Epidermal melanocyte (primary cell): ENCODE data around the gene PAOX.
A peak's percentile ranks its signal among the peaks of the same experiment; 100 is the strongest.

ENCODE experiments used
- DNase-seq: peaks from one replicate; pipeline ENCODE4 v3.0.0; 2011; ENCODE audit warnings: low spot score; ENCODE audit not compliant: insufficient read length

Gene PAOX

GRCh38 chr10:133349577-133350011, 29.5 kb upstream of the PAOX start:
- DNase-seq = no peak

DNA sequence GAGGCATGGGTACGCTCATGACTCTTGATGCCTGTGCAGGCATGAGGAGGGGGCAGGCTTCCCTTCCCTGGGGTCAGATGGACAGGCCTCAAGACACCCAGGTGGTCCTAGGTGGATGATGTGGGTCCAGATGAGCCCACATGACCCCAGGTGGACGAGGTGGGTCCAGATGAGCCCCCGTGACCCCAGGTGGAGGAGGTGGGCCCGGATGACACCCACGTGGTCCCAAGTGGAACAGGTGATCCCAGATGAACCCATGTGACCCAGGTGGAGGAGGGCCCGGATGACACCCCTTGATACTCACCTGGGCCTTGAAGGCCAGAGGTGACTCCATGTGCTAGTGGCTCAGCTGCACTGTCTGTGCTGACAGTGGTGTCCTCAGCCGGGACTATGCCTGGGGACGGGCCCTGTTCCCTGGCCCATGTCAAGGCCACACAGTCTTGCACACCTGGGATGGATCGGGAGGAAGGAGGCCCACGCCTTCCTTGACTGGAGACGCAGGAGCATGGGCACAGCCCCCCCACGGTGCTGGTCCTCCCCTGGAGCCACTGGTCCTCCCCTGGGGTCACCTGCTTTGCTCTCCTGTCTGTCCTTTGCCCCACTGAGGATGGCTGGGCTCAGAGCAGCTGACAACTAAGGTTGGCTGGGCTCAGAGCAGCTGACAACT, 28.6 kb upstream of the PAOX start:
- no peak for DNase-seq

- no peak for DNase-seq
Measured at GRCh38 chr10:133350950-133351329, 28.1 kb upstream of the PAOX start.

- no peak for DNase-seq
Measured at GRCh38 chr10:133351408-133352318, 27.4 kb upstream of the PAOX start.

DNA sequence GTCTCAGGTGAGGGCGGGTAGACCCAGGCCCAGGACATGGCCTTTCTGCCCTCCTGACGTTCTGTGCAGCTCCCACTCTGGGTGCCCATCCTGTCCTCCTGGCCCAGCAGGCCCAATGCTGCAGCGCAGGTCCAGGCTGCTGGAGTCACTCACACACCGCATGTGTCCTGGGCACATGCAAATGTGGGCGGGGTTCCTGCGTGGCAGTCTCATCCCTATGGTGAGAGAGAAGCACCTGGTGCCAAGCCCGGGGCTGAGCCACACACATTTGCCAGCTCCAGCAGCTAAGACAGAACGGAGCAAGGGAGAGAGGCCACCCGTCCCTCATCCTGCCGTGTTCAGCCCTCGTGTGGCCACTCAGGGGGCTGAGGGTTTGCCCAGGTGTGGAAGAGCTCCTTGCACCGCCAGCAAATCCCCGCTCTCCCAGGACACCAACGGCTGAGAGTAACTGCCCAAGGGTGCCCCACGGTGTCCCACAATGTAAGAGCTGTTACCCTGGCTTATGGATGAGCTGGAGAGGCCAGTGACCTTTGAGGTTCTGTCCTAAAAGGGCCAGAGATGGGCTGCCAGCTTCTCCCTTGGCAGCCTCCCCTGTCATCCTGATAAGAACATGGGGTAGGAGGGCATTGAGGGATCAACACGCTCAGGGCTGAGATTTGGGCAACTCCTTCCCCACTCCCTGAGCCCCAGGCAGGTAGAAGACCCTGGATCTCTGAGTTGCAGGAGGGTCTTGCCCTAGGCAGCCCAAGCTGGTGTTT, 25.7 kb upstream of the PAOX start:
- no peak for DNase-seq

- DNase-seq = no peak
Measured at GRCh38 chr10:133353988-133354605, 25.0 kb upstream of the PAOX start.

- DNase-seq = no peak
Measured at GRCh38 chr10:133354672-133355240, 24.3 kb upstream of the PAOX start.

DNA sequence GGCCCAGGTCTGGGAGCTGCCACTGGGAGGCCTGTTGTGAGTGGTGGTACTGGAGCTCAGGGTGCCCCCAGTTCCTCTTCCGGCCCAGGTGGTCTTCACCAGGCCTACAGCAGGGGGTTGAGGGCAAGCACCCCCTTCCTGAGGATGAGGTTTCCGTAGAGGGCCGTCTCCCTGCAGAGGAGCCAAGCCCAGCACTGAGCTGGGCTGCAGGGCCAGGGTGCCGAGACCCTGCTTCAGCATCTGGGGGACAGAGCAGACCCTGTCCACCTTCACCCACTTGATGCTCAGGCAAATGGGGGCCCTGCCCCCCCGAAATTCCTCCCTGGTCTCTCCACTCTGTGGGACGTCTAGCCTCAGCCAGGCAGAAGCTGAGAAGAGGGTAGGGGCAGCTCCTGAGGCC, 23.8 kb upstream of the PAOX start:
- no peak for DNase-seq

DNA sequence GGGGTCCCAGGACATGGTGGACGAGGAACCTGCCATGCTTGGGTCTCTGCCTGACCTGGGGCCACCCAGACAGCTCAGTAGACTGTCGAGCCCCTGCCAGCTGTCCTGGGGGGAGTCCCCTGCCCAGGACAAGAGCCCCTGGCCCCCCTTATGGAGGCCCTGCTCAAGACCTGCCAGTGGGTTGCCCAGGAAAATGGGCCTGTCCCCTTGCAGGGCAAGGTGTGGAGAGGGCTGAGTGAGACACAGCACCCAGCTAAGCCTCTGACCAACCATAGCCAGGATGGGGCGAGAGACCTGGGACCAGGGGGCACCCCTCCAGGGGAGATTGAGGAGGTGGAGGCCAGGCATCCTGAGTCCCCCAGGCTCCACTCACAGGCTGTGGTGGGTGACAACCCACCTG, 23.1 kb upstream of the PAOX start:
- DNase-seq = no peak

DNA sequence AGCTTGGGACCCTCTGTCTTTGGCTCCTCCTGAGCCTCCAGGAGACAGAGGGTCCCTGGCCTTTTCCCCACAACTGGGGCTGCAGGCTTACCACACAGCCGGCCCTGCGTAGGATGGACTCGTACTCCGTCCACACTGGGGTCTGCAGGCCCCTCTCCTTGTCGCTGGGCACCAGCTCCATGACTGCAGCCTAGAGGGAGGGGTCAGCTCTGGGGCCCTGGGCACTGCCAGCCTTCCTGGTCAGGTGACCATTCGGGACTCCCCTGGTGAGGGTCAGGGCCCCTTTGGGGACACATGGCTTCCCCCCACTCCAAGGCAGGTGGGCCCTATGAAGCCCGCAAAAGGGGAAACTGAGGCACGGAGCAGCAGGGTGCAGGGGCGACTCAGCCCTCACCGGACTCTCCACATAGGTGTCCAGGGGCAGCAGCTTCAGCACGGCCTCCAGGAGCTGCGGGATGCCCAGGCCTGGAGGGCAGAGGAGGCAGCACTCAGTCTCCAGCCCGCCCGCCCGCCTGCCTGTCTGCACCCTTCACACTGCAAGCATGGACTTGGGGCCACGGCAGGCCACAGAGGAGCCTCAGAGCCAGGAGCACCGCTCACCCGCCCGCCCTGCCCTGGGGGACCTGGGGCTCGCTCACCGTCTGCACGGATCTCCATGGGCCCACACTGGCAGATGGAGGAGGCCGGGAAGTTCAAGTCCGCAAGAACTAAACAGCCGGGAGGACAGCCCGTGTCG, 22.3 kb upstream of the PAOX start:
- DNase-seq = no peak

GRCh38 chr10:133357285-133358161, 21.5 kb upstream of the PAOX start, which contains the start of gene FUOM:
TSS of gene FUOM (minus strand) at chr10:133358019. CDS start at chr10:133358007, 12 bp downstream.
- DNase-seq = peak; percentile 68

DNA sequence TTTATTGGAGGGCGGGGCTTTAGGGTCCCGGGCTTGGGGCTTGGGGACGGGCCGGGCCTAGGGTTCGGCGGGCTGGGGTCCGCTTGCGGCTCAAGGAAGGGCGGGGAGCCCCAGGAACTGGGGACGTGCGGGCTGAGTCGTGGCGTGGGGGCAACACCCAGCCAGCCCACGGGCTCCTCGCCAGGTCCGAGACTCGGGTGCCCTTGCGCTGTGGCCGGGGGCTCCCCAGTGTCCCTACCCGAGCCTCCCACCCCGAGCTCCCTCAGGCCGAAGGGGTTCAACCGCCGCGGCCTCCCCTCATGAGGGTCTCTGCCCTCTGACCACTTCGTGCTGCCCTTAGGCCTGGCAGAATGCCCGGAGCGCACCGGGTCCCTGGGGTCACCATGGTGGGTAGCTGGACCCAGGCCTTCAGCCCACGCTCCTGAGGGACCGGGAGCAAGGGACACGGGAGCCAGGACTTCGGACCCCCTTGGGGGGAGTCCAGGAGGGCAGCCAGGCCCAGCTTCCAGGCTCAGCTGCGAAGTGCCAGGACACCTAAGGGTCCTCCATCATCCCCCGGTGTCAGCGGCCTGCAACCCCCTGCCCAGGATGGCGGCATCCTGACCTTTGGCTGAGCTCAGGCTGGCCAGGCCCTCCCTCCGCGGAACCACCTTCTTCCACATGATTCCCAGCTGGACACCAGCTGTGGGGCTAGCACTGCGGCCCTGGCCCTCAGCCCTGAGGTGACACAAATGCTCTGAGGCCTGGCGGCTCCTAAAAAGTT, 20.7 kb upstream of the PAOX start:
- no peak for DNase-seq

DNA sequence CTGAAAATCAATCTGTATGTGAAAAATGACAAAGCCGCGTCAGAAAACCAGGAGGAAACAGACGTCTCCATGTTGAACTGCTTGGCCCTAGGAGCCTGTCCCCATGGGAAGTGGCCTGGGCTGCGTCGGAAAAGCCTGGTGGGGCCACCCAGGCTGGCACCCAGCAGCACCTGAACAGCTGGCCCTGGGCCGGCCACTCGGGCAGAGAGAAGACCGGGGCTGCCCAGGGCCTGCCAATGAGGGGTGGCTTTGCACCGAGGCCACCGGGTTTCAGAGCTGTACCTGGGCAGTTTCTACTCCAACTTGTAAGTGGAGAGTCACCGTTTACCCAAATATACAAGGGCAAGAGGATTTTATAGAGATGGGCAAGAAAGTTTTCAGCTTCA, 20.1 kb upstream of the PAOX start:
- no peak for DNase-seq

DNA sequence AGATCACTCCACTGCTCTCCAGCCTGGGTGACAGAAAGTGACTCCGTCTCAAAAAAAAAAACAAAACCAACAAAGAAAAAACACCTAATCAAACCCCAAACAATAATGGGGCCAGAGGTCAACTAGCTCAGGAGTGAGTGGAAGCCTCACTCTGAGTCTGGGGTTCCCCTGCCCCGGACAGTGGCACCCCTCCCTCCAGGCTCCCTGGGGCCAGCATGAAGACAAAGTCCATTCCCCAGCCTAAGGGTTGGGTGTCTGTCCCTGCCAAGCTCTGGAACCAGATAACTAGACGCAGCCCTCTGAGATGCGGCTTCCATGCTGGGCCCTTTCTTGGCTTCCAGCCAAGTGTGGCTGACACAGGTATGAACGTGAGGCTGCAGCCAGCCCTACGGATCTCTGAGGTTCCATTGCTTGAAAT, 19.5 kb upstream of the PAOX start:
- DNase-seq = no peak

DNA sequence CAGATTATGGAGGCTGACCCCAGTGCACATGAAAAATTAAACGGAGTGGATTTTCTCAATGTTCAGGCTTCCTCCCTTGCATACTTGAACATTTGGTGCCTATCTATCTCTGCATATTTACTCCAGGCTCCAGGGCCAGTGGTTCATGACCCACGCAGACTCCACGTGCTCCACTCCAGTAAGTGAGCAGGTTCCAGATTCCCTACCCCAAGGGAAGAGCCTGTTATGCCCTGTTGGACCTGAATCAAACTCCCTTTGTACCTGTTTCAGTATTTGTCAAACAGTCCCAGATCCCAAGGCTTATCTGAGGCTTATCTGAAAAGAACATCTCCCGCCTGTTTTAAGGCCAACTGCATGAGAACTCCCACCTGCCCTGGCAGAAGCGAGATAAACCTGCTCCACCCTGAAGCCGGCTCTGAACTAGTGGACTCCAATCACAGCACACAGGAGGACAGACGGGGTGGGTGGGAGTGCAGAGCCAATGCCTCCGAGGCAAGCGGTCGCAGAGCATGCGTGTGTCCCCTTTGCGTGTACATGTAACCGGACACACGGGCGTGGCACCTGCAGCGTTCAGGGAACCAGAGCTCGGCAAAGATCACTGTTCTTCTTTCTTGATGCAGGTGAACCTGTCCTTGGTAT, 19.0 kb upstream of the PAOX start:
- no peak for DNase-seq

DNA sequence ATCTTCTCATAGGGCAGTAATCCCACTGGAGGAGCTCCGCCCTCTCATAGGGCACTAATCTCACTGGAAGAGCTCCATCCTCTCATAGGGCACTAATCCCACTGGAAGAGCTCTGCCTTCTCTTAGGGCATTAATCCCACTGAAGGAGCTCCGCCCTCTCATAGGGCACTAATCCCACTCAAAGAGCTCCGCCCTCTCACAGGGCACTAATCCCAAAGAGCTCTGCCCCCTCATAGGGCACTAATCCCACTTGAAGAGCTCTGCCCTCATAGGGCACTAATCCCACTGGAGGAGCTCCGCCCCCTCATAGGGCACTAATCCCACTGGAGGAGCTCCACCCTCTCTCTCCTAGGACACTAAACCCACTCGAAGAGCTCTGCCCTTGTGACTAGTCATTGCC, 17.8 kb upstream of the PAOX start:
- DNase-seq = no peak

DNA sequence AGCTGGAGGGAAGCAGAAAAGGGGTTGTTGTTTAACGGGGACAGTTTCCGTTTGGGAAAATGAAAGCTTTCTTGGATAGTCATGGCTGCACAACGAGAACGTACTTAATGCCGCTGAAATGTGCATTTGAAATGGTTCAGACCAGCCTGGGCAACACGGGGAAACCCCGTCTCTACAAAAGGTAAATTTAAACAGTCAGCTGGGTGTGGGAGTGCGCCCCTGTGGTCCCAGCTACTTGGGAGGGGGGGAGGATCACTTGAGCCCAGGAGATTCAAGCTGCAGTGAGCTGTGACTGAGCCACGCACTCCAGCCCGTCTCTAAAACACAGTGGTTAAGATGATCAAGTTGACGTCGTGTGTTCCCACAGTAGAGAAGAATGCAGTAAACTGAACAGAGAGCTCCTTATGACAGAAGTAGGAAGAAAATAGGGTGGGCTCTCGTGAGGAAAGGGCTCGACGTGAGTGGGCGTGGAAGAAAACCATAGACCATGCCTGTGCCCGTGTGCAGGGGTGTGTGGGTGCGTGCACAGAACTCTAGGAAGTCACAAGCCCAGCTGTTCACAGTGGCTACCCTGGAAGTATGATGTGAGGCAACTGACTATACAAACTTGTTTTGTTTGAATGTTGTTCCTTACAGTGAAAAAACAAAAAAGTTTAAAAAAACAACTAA, 17.2 kb upstream of the PAOX start:
- no peak for DNase-seq

DNA sequence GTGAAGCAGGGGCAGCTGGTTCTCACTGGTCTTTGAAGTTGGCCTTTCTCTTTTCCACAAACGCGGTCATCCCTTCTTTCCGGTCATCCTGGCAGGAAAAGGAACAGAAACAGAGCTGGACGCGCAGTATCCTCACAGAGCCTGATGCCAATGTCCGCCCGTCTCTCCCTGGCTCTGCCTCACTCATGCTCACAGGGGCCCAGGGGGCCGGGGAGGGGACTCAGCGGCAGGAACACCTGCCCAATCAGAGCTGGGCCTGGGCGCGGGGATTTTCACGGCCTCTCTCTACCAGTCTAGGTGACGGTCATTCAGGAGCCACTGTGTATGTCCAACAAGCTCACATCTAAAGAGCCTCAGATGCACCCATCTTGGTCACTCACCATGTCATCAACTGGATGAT, 16.2 kb upstream of the PAOX start:
- DNase-seq = no peak
